Esophagus muscularis mucosa (tissue), 4 donors: ENCODE results near the gene DNAJC17. TPM values are rescaled to one million over a fixed set of nuclear protein-coding genes. Genes with fewer than 3 reads are reported as not detected.
A peak's percentile ranks its signal among the peaks of the same experiment; 100 is the strongest.

ENCODE experiments used
- DNase-seq: peaks from one replicate; pipeline ENCODE4 v3.0.0-alpha.2; 2017; ENCODE audit errors: extremely low spot score
- H3K27ac ChIP-seq, 4 donors: fragments of 200-600 bp; sonication (generic); replicated peaks in 1 of 4; 1 replicate in 3 of 4; 2 replicates in 1 of 4; pipeline ENCODE4 v1.5.1; 2016 to 2019; ENCODE audit warnings: mild to moderate bottlenecking in 1 of 4
- H3K27me3 ChIP-seq, 4 donors: fragments of 200-600 bp; sonication (generic); one replicate each; pipeline versions ENCODE4 v1.5.1 to v1.6.0; 2016 to 2019
- H3K36me3 ChIP-seq, 4 donors: fragments of 200-600 bp; sonication (generic); one replicate each; pipeline ENCODE4 v1.5.1; 2016 to 2019
- H3K4me1 ChIP-seq, 4 donors: fragments of 200-600 bp; sonication (generic); one replicate each; pipeline ENCODE4 v1.5.1; 2016 to 2019
- H3K4me3 ChIP-seq, 4 donors: fragments of 200-600 bp; sonication (generic); 1 replicate in 2 of 4; 2 replicates in 2 of 4; pipeline ENCODE4 v1.5.1; 2016 to 2019; ENCODE audit warnings: mild to moderate bottlenecking in 4 of 4, moderate library complexity in 1 of 4
- H3K9me3 ChIP-seq, 4 donors: fragments of 200-600 bp; sonication (generic); 1 replicate in 3 of 4; 2 replicates in 1 of 4; pipeline ENCODE4 v1.5.1; 2016 to 2019
- CTCF ChIP-seq, 3 experiments: fragments of 200-600 bp in 2 of 3; fragments of 450-650 bp in 1 of 3; sonication (generic) in 2 of 3; IDR thresholded peaks; one replicate each; pipeline ENCODE4 v1.5.1; 2017 to 2019; ENCODE audit warnings: antibody characterized with exemption in 3 of 3, mild to moderate bottlenecking in 2 of 3, moderate library complexity in 1 of 3
- EP300 ChIP-seq: sonication (generic); formaldehyde crosslinking; IDR thresholded peaks from one replicate; pipeline ENCODE4 v1.6.1; 2017; ENCODE audit warnings: antibody characterized with exemption
- POLR2A ChIP-seq: fragments of 450-650 bp; IDR thresholded peaks from one replicate; pipeline ENCODE4 v1.6.1; 2017; ENCODE audit warnings: antibody characterized with exemption, moderate library complexity, mild to moderate bottlenecking, low read depth
- POLR2AphosphoS5 ChIP-seq, 2 donors: sonication (generic); formaldehyde crosslinking; IDR thresholded peaks; one replicate each; pipeline ENCODE4 v1.6.1; 2017; ENCODE audit warnings: antibody characterized with exemption in 2 of 2
- WGBS: methylation state at CpG from one replicate; pipeline ENCODE4 v1.1.5; 2018; 5-methylcytosine and 5-hydroxymethylcytosine counted together
- intact Hi-C: fragments of 100-400 bp; cut with DNase I; formaldehyde crosslinking; loops from one replicate; pipeline ENCODE4 v1.15.1; 2023
- total RNA-seq, 4 donors: library from RNA; depleted of rRNA; stranded (reverse); fragments of >200 nt; gene quantifications; one replicate each; pipeline versions ENCODE4 v1.1.0 to v1.2.1, GENCODE V29; 2016

DNAJC17 gene
- total RNA-seq, 4 donors from 2014 or later: 10.0 to 23.8 (median 13.9) TPM

- no peak for DNase-seq
- Histone ChIP-seq H3K4me3 (no peak overlapping the region), H3K4me1 (peaks cover 16 to 65% (median 60%) of the 10 kb centered on the region in 4 donors), H3K27ac (peak overlapping the region in 3 of 4 donors; percentile 31 to 84 (median 66)), H3K27me3 (no peaks in the 10 kb centered on the region), H3K36me3 (peaks cover 6 to 42% (median 37%) of the 10 kb centered on the region in 4 donors), H3K9me3 (no peaks in the 10 kb centered on the region)
- TF ChIP-seq EP300 (no peak), CTCF (IDR thresholded peaks at IDR 0.05) (no peak), POLR2AphosphoS5 (IDR thresholded peaks at IDR 0.05) (no peak), POLR2A (no peak)
- 68% methylated on average over 7 of the region's 7 CpGs for WGBS
- intact Hi-C loops: no loop called here
Observed at GRCh38 chr15:40766194-40766815, 41.0 kb downstream of the DNAJC17 start.

- peaks cover 16 to 55% (median 51%) of the 10 kb centered on the region in 4 donors for H3K4me1 ChIP-seq
- no peak for DNase-seq
Observed at GRCh38 chr15:40764629-40765103, 42.6 kb downstream of the DNAJC17 start.

GRCh38 chr15:40763801-40764628 is 43.3 kb downstream of the DNAJC17 start, which contains the start of gene GCHFR:
GCHFR (plus strand) TSS chr15:40764068; CDS start chr15:40764181, 113 bp downstream.
- peak within 1 kb of the TSS; percentile 58 to 71 (median 59) for H3K4me3 ChIP-seq
- peaks cover 6 to 22% (median 20%) of the 10 kb centered on the region in 4 donors for H3K36me3 ChIP-seq
- no peaks in the 10 kb centered on the region for H3K27me3 ChIP-seq
- no peak for DNase-seq
- TF ChIP-seq POLR2A (no peak), CTCF (IDR thresholded peaks at IDR 0.05) (peak; percentile 18 to 43 (median 22)), POLR2AphosphoS5 (IDR thresholded peaks at IDR 0.05) (peak; percentile 66 to 74), EP300 (no peak)
- H3K27ac ChIP-seq: peak within 1 kb of the TSS; percentile 66 to 86 (median 78)
- intact Hi-C loops: no loop called here
- H3K9me3 ChIP-seq: no peaks in the 10 kb centered on the region
- WGBS: 2% methylated on average over 35 of the region's 75 CpGs
- peaks cover 16 to 48% (median 45%) of the 10 kb centered on the region in 4 donors for H3K4me1 ChIP-seq

More at GRCh38 chr15:40764629-40765103, 42.6 kb downstream of the DNAJC17 start:
- H3K27me3 ChIP-seq: no peaks in the 10 kb centered on the region
- no peak for TF ChIP-seq EP300
- no peak for TF ChIP-seq POLR2AphosphoS5 (IDR thresholded peaks at IDR 0.05)
- TF ChIP-seq CTCF (IDR thresholded peaks at IDR 0.05): no peak
- no peak for TF ChIP-seq POLR2A
- peak overlapping the region; percentile 66 to 86 (median 78) for H3K27ac ChIP-seq
- H3K9me3 ChIP-seq: no peaks in the 10 kb centered on the region
- peaks cover 6 to 26% (median 22%) of the 10 kb centered on the region in 4 donors for H3K36me3 ChIP-seq
- intact Hi-C loops: no loop called here
- WGBS: 54% methylated on average over 7 of the region's 8 CpGs
- H3K4me3 ChIP-seq: peak overlapping the region; percentile 58 to 71 (median 59)

- WGBS: 57% methylated on average over 28 of the region's 55 CpGs
Observed at GRCh38 chr15:40762919-40763800, 44.1 kb downstream of the DNAJC17 start.

More at GRCh38 chr15:40762919-40763800, 44.1 kb downstream of the DNAJC17 start:
- Histone ChIP-seq H3K27ac (peak overlapping the region; percentile 66 to 86 (median 78)), H3K27me3 (no peaks in the 10 kb centered on the region), H3K4me1 (peaks cover 16 to 41% (median 38%) of the 10 kb centered on the region in 4 donors), H3K9me3 (no peaks in the 10 kb centered on the region), H3K36me3 (peaks cover 6 to 13% (median 12%) of the 10 kb centered on the region in 4 donors), H3K4me3 (peak overlapping the region; percentile 58 to 71 (median 59))
- TF ChIP-seq POLR2A (no peak), POLR2AphosphoS5 (IDR thresholded peaks at IDR 0.05) (peak in 1 of 2 donors; percentile 32)
- no peak for DNase-seq
- intact Hi-C loops: no loop called here
